ENCODE results near the gene HLX.
A peak's percentile ranks its signal among the peaks of the same experiment; 100 is the strongest.

Gene HLX

GRCh38 chr1:220878191-220879075, 810 bp upstream of the HLX start:
- Mint-ChIP-seq H3K27me3 (peaks cover 96% of the 10 kb centered on the region), H3K9me3 (no peaks in the 10 kb centered on the region), H3K27ac (peak overlapping the region in 1 of 2 donors; percentile 10), H3K4me3 (peak overlapping the region; percentile 85 to 91), H3K4me1 (peaks cover 47% of the 10 kb centered on the region)
- ATAC-seq = no peak
- DNase-seq = no peak

- DNase-seq = peak; percentile 19 to 25
Observed at GRCh38 chr1:220879509-220880361, 492 bp downstream of the HLX start.

GRCh38 chr1:220880362-220880670, 1.1 kb downstream of the HLX start:
- Mint-ChIP-seq H3K9me3 (no peaks in the 10 kb centered on the region), H3K4me3 (peak overlapping the region; percentile 74 to 91), H3K4me1 (peaks cover 47% of the 10 kb centered on the region), H3K27ac (no peak overlapping the region), H3K27me3 (peaks cover 96% of the 10 kb centered on the region)
- ATAC-seq (no peak), DNase-seq (no peak)

More at GRCh38 chr1:220879509-220880361, 492 bp downstream of the HLX start:
- Mint-ChIP-seq H3K4me1 (peaks cover 47% of the 10 kb centered on the region), H3K27me3 (peaks cover 96% of the 10 kb centered on the region), H3K27ac (no peak overlapping the region), H3K9me3 (no peaks in the 10 kb centered on the region), H3K4me3 (peak overlapping the region; percentile 85 to 91)
- peak; percentile 50 for ATAC-seq

- H3K4me3 Mint-ChIP-seq = peak overlapping the region; percentile 74 to 91
- H3K9me3 Mint-ChIP-seq = no peaks in the 10 kb centered on the region
- H3K4me1 Mint-ChIP-seq = peaks cover 47% of the 10 kb centered on the region
- no peak for ATAC-seq
- no peak for DNase-seq
- peak overlapping the region in 1 of 2 donors; percentile 84 for H3K27ac Mint-ChIP-seq
- peaks cover 96% of the 10 kb centered on the region for H3K27me3 Mint-ChIP-seq
Observed at GRCh38 chr1:220880726-220881506, 1.7 kb downstream of the HLX start.

GRCh38 chr1:220882061-220882891, 3.0 kb downstream of the HLX start:
- no peak overlapping the region for H3K27ac Mint-ChIP-seq
- H3K9me3 Mint-ChIP-seq = no peaks in the 10 kb centered on the region
- H3K4me3 Mint-ChIP-seq = no peak overlapping the region
- ATAC-seq = no peak
- peaks cover 96% of the 10 kb centered on the region for H3K27me3 Mint-ChIP-seq
- DNase-seq = no peak
- peaks cover 36% of the 10 kb centered on the region for H3K4me1 Mint-ChIP-seq

GRCh38 chr1:220884109-220884980, 5.1 kb downstream of the HLX start:
- peaks cover 23% of the 10 kb centered on the region for H3K4me1 Mint-ChIP-seq
- peaks cover 98% of the 10 kb centered on the region for H3K27me3 Mint-ChIP-seq
- H3K9me3 Mint-ChIP-seq = no peaks in the 10 kb centered on the region
- no peak overlapping the region for H3K27ac Mint-ChIP-seq
- DNase-seq (no peak), ATAC-seq (no peak)
- H3K4me3 Mint-ChIP-seq = no peak overlapping the region

- peaks cover 100% of the 10 kb centered on the region for H3K27me3 Mint-ChIP-seq
- no peak overlapping the region for H3K27ac Mint-ChIP-seq
- H3K9me3 Mint-ChIP-seq = no peaks in the 10 kb centered on the region
- no peak overlapping the region for H3K4me3 Mint-ChIP-seq
- H3K4me1 Mint-ChIP-seq = peaks cover 18% of the 10 kb centered on the region
- ATAC-seq = no peak
- no peak for DNase-seq
Observed at GRCh38 chr1:220884981-220885918, 6.0 kb downstream of the HLX start.

- no peaks in the 10 kb centered on the region for H3K9me3 Mint-ChIP-seq
- H3K27me3 Mint-ChIP-seq = peaks cover 100% of the 10 kb centered on the region
- no peak for ATAC-seq
- H3K4me3 Mint-ChIP-seq = no peak overlapping the region
- H3K27ac Mint-ChIP-seq = peak overlapping the region in 1 of 2 donors; percentile 71
- no peak for DNase-seq
- H3K4me1 Mint-ChIP-seq = peaks cover 10% of the 10 kb centered on the region
Observed at GRCh38 chr1:220885971-220886370, 6.7 kb downstream of the HLX start.

GRCh38 chr1:220886470-220887201, 7.4 kb downstream of the HLX start:
- Mint-ChIP-seq H3K4me3 (no peak overlapping the region), H3K27me3 (peaks cover 100% of the 10 kb centered on the region), H3K27ac (no peak overlapping the region), H3K9me3 (no peaks in the 10 kb centered on the region), H3K4me1 (peaks cover 11% of the 10 kb centered on the region)
- no peak for DNase-seq
- no peak for ATAC-seq

GRCh38 chr1:220887202-220887519, 7.9 kb downstream of the HLX start:
- Mint-ChIP-seq H3K27me3 (peaks cover 100% of the 10 kb centered on the region), H3K4me1 (peaks cover 13% of the 10 kb centered on the region), H3K27ac (no peak overlapping the region), H3K9me3 (peaks cover 0 to under 1% of the 10 kb centered on the region in 2 donors), H3K4me3 (no peak overlapping the region)
- no peak for ATAC-seq
- DNase-seq = no peak

- peaks cover 14% of the 10 kb centered on the region for H3K4me1 Mint-ChIP-seq
- peaks cover 0 to 7% of the 10 kb centered on the region in 2 donors for H3K9me3 Mint-ChIP-seq
- no peak overlapping the region for H3K4me3 Mint-ChIP-seq
- no peak overlapping the region for H3K27ac Mint-ChIP-seq
- DNase-seq (no peak), ATAC-seq (peak; percentile 31)
- peaks cover 100% of the 10 kb centered on the region for H3K27me3 Mint-ChIP-seq
Observed at GRCh38 chr1:220887520-220888416, 8.5 kb downstream of the HLX start.

All from stimulated activated naive CD8-positive, alpha-beta T cell treated with anti-CD3 and anti-CD28 coated beads, Interleukin-15, amount 100 ng/mL, for 72 hours (primary cell).